Activated CD8-positive, alpha-beta T cell treated with anti-CD3 and anti-CD28 coated beads for 36 hours (primary cell): ENCODE data around the gene BCKDHB. TPM values are rescaled to one million over a fixed set of nuclear protein-coding genes. Genes with fewer than 3 reads are reported as not detected.

Experiments used
- ATAC-seq: fragments of 200-7000 bp; cut with Tn5 transposase; one replicate; pipeline ENCODE4 v1.10.0; 2021; ENCODE audit warnings: mild to moderate bottlenecking, moderate library complexity
- CTCF ChIA-PET: fragments of 350-600 bp; sonication (Branson Sonifier 250); formaldehyde crosslinking; loops from one replicate; lab custom pipeline; 2021; ENCODE audit warnings: antibody characterized with exemption; lab: Charles Lee
- POLR2A ChIA-PET: fragments of 350-600 bp; sonication (Branson Sonifier 250); formaldehyde crosslinking; loops from one replicate; lab custom pipeline; 2021; ENCODE audit warnings: antibody characterized with exemption; lab: Charles Lee
- DNase-seq: peaks from one replicate; pipeline ENCODE4 v3.0.0-alpha.2; 2020
- H3K27ac Mint-ChIP-seq: one replicate; pipeline ENCODE4 v1.8.0; 2021; ENCODE audit warnings: mild to moderate bottlenecking, mixed read lengths
- H3K27me3 Mint-ChIP-seq: one replicate; pipeline ENCODE4 v1.8.0; 2021; ENCODE audit warnings: mixed read lengths
- H3K36me3 Mint-ChIP-seq: one replicate; pipeline ENCODE4 v1.8.0; 2021; ENCODE audit warnings: low read depth, mixed read lengths
- H3K4me1 Mint-ChIP-seq: one replicate; pipeline ENCODE4 v1.8.0; 2021; ENCODE audit warnings: low read depth, mixed read lengths
- H3K4me3 Mint-ChIP-seq: one replicate; pipeline ENCODE4 v1.8.0; 2021; ENCODE audit warnings: mild to moderate bottlenecking, moderate library complexity, mixed read lengths
- H3K9me3 Mint-ChIP-seq: one replicate; pipeline ENCODE4 v1.8.0; 2021; ENCODE audit warnings: mixed read lengths
- intact Hi-C: fragments of 100-400 bp; cut with micrococcal nuclease; formaldehyde crosslinking; loops from one replicate; pipeline ENCODE4 v1.10.0; 2022
- total RNA-seq, 2 experiments: library from RNA; stranded (reverse); gene quantifications; one replicate each; pipeline ENCODE4 v1.2.3, GENCODE V29; 2021
- TF ChIP-seq, protein P1 (sequence below): fragments of 200-600 bp; IDR thresholded peaks from one replicate; pipeline ENCODE4 v1.8.0; 2022; ENCODE audit warnings: antibody characterized with exemption, mild to moderate bottlenecking

The BCKDHB gene
- total RNA-seq, 2 experiments from 2014 or later = 17.8 to 19.3 TPM

DNA sequence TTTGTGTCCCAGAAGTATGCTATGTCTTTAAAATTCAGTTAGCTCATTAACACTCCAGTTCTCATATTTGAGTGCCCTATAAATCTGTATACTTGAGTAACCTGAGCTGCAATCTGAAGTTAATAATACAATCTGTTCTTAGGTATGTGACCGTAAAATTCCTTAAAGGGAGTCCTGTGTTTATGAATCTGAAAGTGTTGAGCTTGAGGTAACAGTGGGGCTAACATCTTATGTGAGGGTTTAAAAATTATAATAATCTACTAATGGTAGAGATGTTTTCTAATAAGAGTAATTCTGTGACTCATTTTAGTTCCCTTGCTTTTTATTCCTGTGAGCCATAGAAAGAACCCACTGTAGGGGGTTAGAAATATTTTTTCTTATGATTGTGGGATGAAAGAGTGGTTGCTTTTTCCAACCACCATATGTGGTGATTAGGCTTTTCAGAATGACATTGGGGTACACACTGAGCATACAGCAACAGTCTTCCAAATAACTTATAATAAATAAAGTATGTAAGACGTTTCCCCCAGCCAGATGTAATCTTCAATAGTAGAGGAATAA lies 121.2 kb downstream of the BCKDHB start:
- ATAC-seq = no peak
- no peaks in the 10 kb centered on the region for H3K27me3 Mint-ChIP-seq
- H3K4me1 Mint-ChIP-seq = no peaks in the 10 kb centered on the region
- H3K9me3 Mint-ChIP-seq = no peaks in the 10 kb centered on the region
- ChIA-PET CTCF (no interaction called here), POLR2A (no interaction called here)
- intact Hi-C loops = no loop called here
- no peak overlapping the region for H3K4me3 Mint-ChIP-seq
- H3K36me3 Mint-ChIP-seq = peaks cover 10% of the 10 kb centered on the region
- no peak overlapping the region for H3K27ac Mint-ChIP-seq
- TF ChIP-seq, protein P1, sequence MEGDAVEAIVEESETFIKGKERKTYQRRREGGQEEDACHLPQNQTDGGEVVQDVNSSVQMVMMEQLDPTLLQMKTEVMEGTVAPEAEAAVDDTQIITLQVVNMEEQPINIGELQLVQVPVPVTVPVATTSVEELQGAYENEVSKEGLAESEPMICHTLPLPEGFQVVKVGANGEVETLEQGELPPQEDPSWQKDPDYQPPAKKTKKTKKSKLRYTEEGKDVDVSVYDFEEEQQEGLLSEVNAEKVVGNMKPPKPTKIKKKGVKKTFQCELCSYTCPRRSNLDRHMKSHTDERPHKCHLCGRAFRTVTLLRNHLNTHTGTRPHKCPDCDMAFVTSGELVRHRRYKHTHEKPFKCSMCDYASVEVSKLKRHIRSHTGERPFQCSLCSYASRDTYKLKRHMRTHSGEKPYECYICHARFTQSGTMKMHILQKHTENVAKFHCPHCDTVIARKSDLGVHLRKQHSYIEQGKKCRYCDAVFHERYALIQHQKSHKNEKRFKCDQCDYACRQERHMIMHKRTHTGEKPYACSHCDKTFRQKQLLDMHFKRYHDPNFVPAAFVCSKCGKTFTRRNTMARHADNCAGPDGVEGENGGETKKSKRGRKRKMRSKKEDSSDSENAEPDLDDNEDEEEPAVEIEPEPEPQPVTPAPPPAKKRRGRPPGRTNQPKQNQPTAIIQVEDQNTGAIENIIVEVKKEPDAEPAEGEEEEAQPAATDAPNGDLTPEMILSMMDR = no peak
- no peak for DNase-seq

DNA sequence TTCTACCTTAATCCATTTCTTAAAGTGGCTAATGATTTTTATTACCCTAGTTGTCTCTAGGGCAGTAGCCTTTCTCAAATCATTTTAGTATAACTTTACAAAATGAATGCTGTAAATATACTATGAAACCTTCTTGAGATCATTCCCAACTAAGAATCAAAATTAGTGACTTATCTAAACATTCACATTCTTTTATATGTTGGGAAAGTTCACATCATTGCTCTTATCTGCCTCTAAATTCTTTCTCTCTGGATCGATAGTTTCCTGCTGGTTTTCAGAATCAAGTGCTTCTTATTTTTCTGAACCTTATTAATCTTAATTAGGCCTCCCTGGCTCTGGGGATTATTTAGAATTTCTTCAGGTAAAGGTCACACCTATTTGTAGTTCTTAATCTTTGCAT lies 126.8 kb downstream of the BCKDHB start:
- ChIA-PET CTCF (interaction anchor here (2.8 kb wide), 1 partner anchor 19 kb away, joined by 11 read pairs; no protein-coding TSS in a partner anchor), POLR2A (no interaction called here)
- Mint-ChIP-seq H3K4me1 (no peaks in the 10 kb centered on the region), H3K36me3 (peaks cover 5% of the 10 kb centered on the region), H3K27me3 (no peaks in the 10 kb centered on the region), H3K9me3 (no peaks in the 10 kb centered on the region), H3K27ac (no peak overlapping the region), H3K4me3 (no peak overlapping the region)
- no peak for DNase-seq
- intact Hi-C loops = no loop called here
- TF ChIP-seq, protein P1 = no peak
- ATAC-seq = no peak

DNA sequence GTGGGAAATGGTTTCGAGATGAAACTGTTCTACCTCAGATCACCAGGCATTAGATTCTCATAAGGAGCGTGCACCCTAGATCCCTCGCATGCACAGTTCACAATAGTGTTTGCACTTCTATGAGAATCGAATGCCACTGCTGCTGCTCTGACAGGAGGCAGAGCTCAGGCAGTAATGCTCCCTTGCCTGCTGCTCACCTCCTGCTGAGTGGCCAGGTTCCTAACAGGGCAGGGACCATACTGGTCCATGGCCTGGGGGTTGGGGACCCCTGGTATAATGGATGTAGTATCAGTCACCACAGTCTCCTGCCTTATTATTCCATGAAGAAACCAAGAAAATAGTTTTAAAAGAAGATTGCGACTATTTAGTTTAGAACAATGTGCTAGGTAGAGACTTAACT lies 127.5 kb downstream of the BCKDHB start:
- H3K4me1 Mint-ChIP-seq = no peaks in the 10 kb centered on the region
- DNase-seq (no peak), ATAC-seq (no peak)
- ChIA-PET CTCF (interaction anchor here (2.8 kb wide), 1 partner anchor 20 kb away, joined by 11 read pairs; no protein-coding TSS in a partner anchor), POLR2A (no interaction called here)
- peaks cover 10% of the 10 kb centered on the region for H3K36me3 Mint-ChIP-seq
- H3K27me3 Mint-ChIP-seq = no peaks in the 10 kb centered on the region
- peaks cover under 1% of the 10 kb centered on the region for H3K9me3 Mint-ChIP-seq
- TF ChIP-seq, protein P1 = no peak
- intact Hi-C loops = no loop called here
- no peak overlapping the region for H3K4me3 Mint-ChIP-seq
- no peak overlapping the region for H3K27ac Mint-ChIP-seq

DNA sequence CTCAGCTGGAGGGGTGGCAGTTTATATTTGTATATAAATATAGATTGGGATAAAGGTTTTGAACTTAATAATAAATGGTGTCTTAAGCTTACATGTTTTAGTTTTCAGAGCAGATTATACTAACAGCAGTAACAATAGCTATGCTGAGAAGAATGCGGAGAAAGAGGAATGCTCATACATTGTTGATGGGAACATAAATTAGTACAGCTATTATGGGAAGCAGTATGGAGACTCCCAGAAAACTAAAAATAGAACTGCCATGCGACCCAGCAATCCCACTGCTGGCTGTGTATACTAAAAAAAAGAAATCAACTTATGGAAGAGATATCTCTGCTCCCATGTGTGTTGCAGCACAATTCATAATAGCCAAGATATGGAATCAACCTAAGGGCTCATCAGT lies 127.9 kb downstream of the BCKDHB start:
- TF ChIP-seq, protein P1 = no peak
- intact Hi-C loops = no loop called here
- CTCF ChIA-PET = interaction anchor here (2.8 kb wide), 1 partner anchor 20 kb away, joined by 11 read pairs; no protein-coding TSS in a partner anchor

DNA sequence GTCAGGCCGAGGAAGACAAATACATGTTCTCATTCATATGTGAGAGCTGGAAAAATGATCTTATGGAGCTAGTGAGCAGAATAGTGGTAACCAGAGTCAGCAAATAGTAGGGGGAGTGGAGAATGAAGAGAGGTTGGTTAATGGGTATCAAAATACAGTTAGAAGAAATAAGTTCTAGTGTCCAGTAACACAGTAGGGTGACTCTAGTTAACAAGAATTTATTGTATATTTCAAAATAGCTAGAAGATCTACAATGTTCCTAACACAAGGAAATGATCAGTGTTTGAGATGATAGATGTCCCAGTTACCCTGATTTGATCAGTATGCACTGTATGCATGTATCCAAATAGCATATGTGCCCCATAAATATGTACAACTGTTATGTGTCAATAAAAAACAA lies 128.4 kb downstream of the BCKDHB start:
- POLR2A ChIA-PET = no interaction called here
- H3K36me3 Mint-ChIP-seq = peaks cover 12% of the 10 kb centered on the region
- no peak for ATAC-seq
- no peaks in the 10 kb centered on the region for H3K4me1 Mint-ChIP-seq
- no peak overlapping the region for H3K4me3 Mint-ChIP-seq
- no peak for DNase-seq
- TF ChIP-seq, protein P1 = no peak
- H3K27me3 Mint-ChIP-seq = no peaks in the 10 kb centered on the region
- intact Hi-C loops = no loop called here
- CTCF ChIA-PET = interaction anchor here (2.8 kb wide), 1 partner anchor 21 kb away, joined by 11 read pairs; no protein-coding TSS in a partner anchor
- H3K9me3 Mint-ChIP-seq = peaks cover 2% of the 10 kb centered on the region
- H3K27ac Mint-ChIP-seq = no peak overlapping the region

More for the DNA sequence above, 127.9 kb downstream of the BCKDHB start:
- no peaks in the 10 kb centered on the region for H3K4me1 Mint-ChIP-seq
- no peaks in the 10 kb centered on the region for H3K27me3 Mint-ChIP-seq
- POLR2A ChIA-PET = no interaction called here
- peaks cover 11% of the 10 kb centered on the region for H3K36me3 Mint-ChIP-seq
- H3K4me3 Mint-ChIP-seq = no peak overlapping the region
- DNase-seq = no peak
- no peak overlapping the region for H3K27ac Mint-ChIP-seq
- ATAC-seq = no peak
- peaks cover 2% of the 10 kb centered on the region for H3K9me3 Mint-ChIP-seq
